HepG2 (cell line): ENCODE data around the gene ARHGAP22. TPM values are rescaled to one million over a fixed set of nuclear protein-coding genes. Genes with fewer than 3 reads are reported as not detected.

ENCODE experiments used
- ATAC-seq: fragments of 200-7000 bp; cut with Tn5 transposase; 3 replicates; pipeline ENCODE4 v1.9.1; 2020; ENCODE audit warnings: mild to moderate bottlenecking, moderate library complexity
- BruUV-seq: library from RNA; stranded (reverse); fragments of 400-500 nt; replicated peaks from 2 replicates; lab custom pipeline; 2021; lab: Mats Ljungman, UMichigan
- CTCF ChIA-PET: fragments of 300-600 bp; formaldehyde crosslinking; extraction: SDS; loops from one replicate; lab custom pipeline; 2021; ENCODE audit warnings: low total read pairs, inconsistent platforms, low intra/inter-chr PET ratio; lab: Yijun Ruan, JAX
- POLR2A ChIA-PET: fragments of 350-600 bp; sonication (Branson Sonifier 250); formaldehyde crosslinking; loops from one replicate; lab custom pipeline; 2020; ENCODE audit warnings: antibody characterized with exemption, inconsistent platforms; lab: Yijun Ruan, JAX
- DNase-seq: peaks from one replicate; pipeline ENCODE4 v3.0.0-alpha.2; 2015; ENCODE audit warnings: low spot score
- FAIRE-seq: peaks from 3 replicates; lab custom pipeline; 2011; peaks lifted over from hg19 to GRCh38; lab: Jason Lieb, UNC
- H2AFZ ChIP-seq: one replicate; pipeline ENCODE4 v1.6.1; 2011; ENCODE audit warnings: low read length, inconsistent platforms
- H3K27ac ChIP-seq: fragments of 300-600 bp; 3 replicates; pipeline ENCODE4 v1.8.0; 2011; ENCODE audit warnings: mixed run types, mild to moderate bottlenecking, mixed read lengths, low read length, inconsistent platforms; ENCODE audit not compliant: insufficient read depth; ENCODE audit errors: extremely low read length
- H3K27me3 ChIP-seq, 2 experiments: fragments of 200-600 bp in 1 of 2; 2 replicates in 1 of 2; 3 replicates in 1 of 2; pipeline versions ENCODE4 v1.6.0 to v1.8.0; 2011; ENCODE audit warnings: low read length in 2 of 2, mild to moderate bottlenecking in 2 of 2, moderate library complexity in 2 of 2, inconsistent platforms in 1 of 2; ENCODE audit not compliant: insufficient read depth in 2 of 2, control insufficient read depth in 1 of 2
- H3K36me3 ChIP-seq, 2 experiments: fragments of 200-600 bp in 1 of 2; replicated peaks in 1 of 2; 2 replicates in 1 of 2; 3 replicates in 1 of 2; pipeline versions ENCODE4 v1.5.1 to v1.8.0; 2011; ENCODE audit warnings: low read length in 2 of 2, inconsistent platforms in 1 of 2; ENCODE audit not compliant: insufficient read depth in 2 of 2, control insufficient read depth in 1 of 2
- H3K4me1 ChIP-seq: 2 replicates; pipeline ENCODE4 v1.5.1; 2012; ENCODE audit warnings: low read length, inconsistent platforms; ENCODE audit not compliant: insufficient read depth
- H3K4me2 ChIP-seq: 2 replicates; pipeline ENCODE4 v1.6.0; 2011; ENCODE audit warnings: low read depth, low read length, inconsistent platforms
- H3K4me3 ChIP-seq, 3 experiments: fragments of 200-600 bp in 1 of 3; sonication (generic), shearing (Covaris generic) in 1 of 3; replicated peaks in 1 of 3; 2 replicates each; pipeline ENCODE4 v1.5.1; 2011 to 2016; ENCODE audit warnings: low read length in 3 of 3, inconsistent platforms in 2 of 3, low read depth in 2 of 3, mild to moderate bottlenecking in 2 of 3, control low read depth in 1 of 3, mixed read lengths in 1 of 3; ENCODE audit not compliant: insufficient read depth in 1 of 3
- H3K79me2 ChIP-seq: one replicate; pipeline ENCODE4 v1.6.1; 2011; ENCODE audit warnings: low read length, inconsistent platforms; ENCODE audit not compliant: insufficient read depth
- H3K9ac ChIP-seq: 2 replicates; pipeline ENCODE4 v1.6.0; 2011; ENCODE audit warnings: mild to moderate bottlenecking, low read depth, low read length, inconsistent platforms; ENCODE audit not compliant: insufficient read depth
- H3K9me3 ChIP-seq: 2 replicates; pipeline ENCODE4 v1.5.1; 2012; ENCODE audit warnings: mild to moderate bottlenecking, low read length
- H4K20me1 ChIP-seq: 2 replicates; pipeline ENCODE4 v1.6.0; 2011; ENCODE audit warnings: inconsistent platforms, mild to moderate bottlenecking, low read length, moderate library complexity; ENCODE audit not compliant: insufficient read depth
- ATF2 ChIP-seq: sonication (generic); formaldehyde crosslinking; IDR thresholded peaks from 2 replicates; pipeline ENCODE4 v1.4.0; 2020; ENCODE audit warnings: missing genetic modification reagents
- BCL6 ChIP-seq: IDR thresholded peaks from 2 replicates; pipeline ENCODE4 v1.6.1; 2016; ENCODE audit warnings: missing genetic modification reagents, missing compliant biosample characterization
- BORCS8-MEF2B ChIP-seq: sonication (generic); formaldehyde crosslinking; IDR thresholded peaks from 2 replicates; pipeline ENCODE4 v1.8.0; 2022; ENCODE audit warnings: mild to moderate bottlenecking, missing genetic modification reagents
- FOSL2 ChIP-seq: sonication (generic); formaldehyde crosslinking; IDR thresholded peaks from 2 replicates; pipeline ENCODE4 v1.4.0; 2020; ENCODE audit warnings: missing genetic modification reagents
- HOXA3 ChIP-seq: sonication (generic); formaldehyde crosslinking; IDR thresholded peaks from 2 replicates; pipeline ENCODE4 v1.5.0; 2020; ENCODE audit warnings: missing genetic modification reagents
- IRF2 ChIP-seq: IDR thresholded peaks from 2 replicates; pipeline ENCODE4 v1.6.1; 2018; ENCODE audit warnings: missing genetic modification reagents, missing compliant biosample characterization
- PRDM15 ChIP-seq: sonication (generic); formaldehyde crosslinking; IDR thresholded peaks from 2 replicates; pipeline ENCODE4 v1.4.0; 2020; ENCODE audit warnings: missing genetic modification reagents
- RCOR2 ChIP-seq: IDR thresholded peaks from 2 replicates; pipeline ENCODE4 v1.6.1; 2016; ENCODE audit warnings: missing biosample characterization, missing genetic modification reagents
- SAP130 ChIP-seq: IDR thresholded peaks from 2 replicates; pipeline ENCODE4 v1.6.1; 2016; ENCODE audit warnings: low read depth
- SMARCE1 ChIP-seq: fragments of 450-650 bp; IDR thresholded peaks from 2 replicates; pipeline ENCODE4 v1.6.1; 2017; ENCODE audit warnings: borderline replicate concordance
- ZMAT5 ChIP-seq: sonication (generic); formaldehyde crosslinking; IDR thresholded peaks from 2 replicates; pipeline ENCODE4 v1.5.0; 2020; ENCODE audit warnings: mild to moderate bottlenecking, low read depth, missing genetic modification reagents, borderline replicate concordance
- ZNF460 ChIP-seq: sonication (generic); formaldehyde crosslinking; IDR thresholded peaks from 2 replicates; pipeline ENCODE4 v1.5.1; 2020; ENCODE audit warnings: missing genetic modification reagents, mild to moderate bottlenecking, borderline replicate concordance
- ZNF687 ChIP-seq: sonication (generic); formaldehyde crosslinking; IDR thresholded peaks from 2 replicates; pipeline ENCODE4 v1.5.1; 2020; ENCODE audit warnings: mild to moderate bottlenecking, missing genetic modification reagents, moderate library complexity
- WGBS: methylation state at CpG from one replicate; pipeline ENCODE4 v1.1.6; 2017; ENCODE audit warnings: low lambda C conversion rate; 5-methylcytosine and 5-hydroxymethylcytosine counted together
- in situ Hi-C: cut with HindIII; loops from 2 replicates; pipeline ENCODE4 v1.10.0; 2017; ENCODE audit warnings: low pct_unique_long_range_greater_than_20kb; ENCODE audit not compliant: extremely low pct_ligation_motif_present
- intact Hi-C: fragments of 100-400 bp; cut with micrococcal nuclease; formaldehyde crosslinking; loops from one replicate; pipeline ENCODE4 v1.10.0; 2022; ENCODE audit not compliant: unreplicated experiment
- polyA plus RNA-seq, 8 experiments: library from polyadenylated mRNA; depleted of rRNA in 3 of 8; stranded (reverse) in 7 of 8; unstranded in 1 of 8; fragments of >200 nt; fragmentation: Illumina TruSeq in 4 of 8; extraction: Trizol in 4 of 8; gene quantifications; 2 replicates each; pipeline versions ENCODE4 v1.2.1 to v1.2.3, GENCODE V29; 2011 to 2016; ENCODE audit warnings: low read depth in 4 of 8, missing spikeins in 1 of 8, mixed read lengths in 1 of 8; ENCODE audit not compliant: insufficient read depth in 1 of 8
- total RNA-seq, 5 experiments: library from RNA; depleted of rRNA; stranded (reverse); fragments of >200 nt; fragmentation: Illumina TruSeq; extraction: Trizol; gene quantifications; 2 replicates each; pipeline ENCODE4 v1.2.3, GENCODE V29; 2016; ENCODE audit warnings: low read depth in 1 of 5
- TF ChIP-seq, protein P1 (sequence below): sonication (generic); formaldehyde crosslinking; IDR thresholded peaks from 2 replicates; pipeline ENCODE4 v1.5.1; 2020; ENCODE audit warnings: mild to moderate bottlenecking, missing genetic modification reagents, borderline replicate concordance

The ARHGAP22 gene
- total and polyA plus RNA-seq, 2 of the 13 experiments (the other 11 are each of a cell fraction or from before 2014, with no cell fraction given) = 0.08 to 0.38 TPM

DNA sequence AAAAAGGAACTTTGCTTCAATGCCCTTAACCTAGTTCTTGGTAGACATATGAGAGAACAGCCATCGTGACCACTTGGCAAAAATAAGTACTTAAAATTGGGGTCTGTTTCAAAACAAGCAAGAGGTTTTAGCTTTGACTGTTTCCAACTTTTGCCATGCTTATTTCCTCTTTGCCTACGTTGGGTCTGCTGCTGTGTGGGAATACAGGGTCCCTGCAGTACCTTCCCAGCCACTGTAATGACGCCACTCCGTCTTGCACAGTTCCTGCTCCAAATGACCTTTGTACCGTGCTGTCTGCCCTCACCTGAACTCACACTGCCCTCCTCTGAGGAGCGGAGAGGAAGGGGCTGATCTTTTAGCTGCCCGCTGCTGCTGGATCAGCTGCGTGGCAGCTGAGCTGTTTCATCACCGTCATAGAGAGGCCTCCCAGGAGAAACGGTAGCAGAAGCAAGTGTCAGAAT, 165.3 kb downstream of the ARHGAP22 start:
- no peaks in the 10 kb centered on the region for H3K9me3 ChIP-seq
- H2AFZ ChIP-seq = no peak overlapping the region
- 5% methylated on average over 10 of the region's 10 CpGs for WGBS
- BruUV-seq = no TSS peak
- intact Hi-C loops (no loop called here), in situ Hi-C loops (no loop called here)
- no peaks in the 10 kb centered on the region; a peak in 1 of 5 replicates for H3K36me3 ChIP-seq
- ATAC-seq (peak; percentile 78), FAIRE-seq (peak; percentile 63), DNase-seq (peak; percentile 65)
- ChIA-PET CTCF (no interaction called here), POLR2A (no interaction called here)
- H3K4me3 ChIP-seq = no peak overlapping the region; a peak in 1 of 6 replicates
- H3K4me1 ChIP-seq = peaks cover 19% of the 10 kb centered on the region
- H3K27ac ChIP-seq = no peak overlapping the region
- no peaks in the 10 kb centered on the region for H3K27me3 ChIP-seq
- H3K9ac ChIP-seq = no peak overlapping the region
- no peaks in the 10 kb centered on the region for H3K79me2 ChIP-seq
- no peaks in the 10 kb centered on the region for H4K20me1 ChIP-seq
- peak overlapping the region; percentile 58 for H3K4me2 ChIP-seq
- TF ChIP-seq BCL6 (CRISPR knock-in tag) (peak; percentile 40; the same call in 1 of the 2 replicates), ZMAT5 (CRISPR knock-in tag) (no peak), ZNF460 (no peak), HOXA3 (CRISPR knock-in tag) (peak; percentile 66), ZNF687 (peak; percentile 35; the same call in 1 of the 2 replicates), FOSL2 (CRISPR knock-in tag) (peak; percentile 64), SAP130 (CRISPR knock-in tag) (peak; percentile 51; the same call in 1 of the 2 replicates), PRDM15 (CRISPR knock-in tag) (no peak), IRF2 (CRISPR knock-in tag) (0 out of 2 replicates have a peak, but pooled peaks have one; percentile 24), BORCS8-MEF2B (CRISPR knock-in tag) (peak; percentile 50; the same call in 1 of the 2 replicates), ATF2 (CRISPR knock-in tag) (0 out of 2 replicates have a peak, but pooled peaks have one; percentile 29), SMARCE1 (no peak), RCOR2 (CRISPR knock-in tag) (no peak)
- TF ChIP-seq, protein P1, sequence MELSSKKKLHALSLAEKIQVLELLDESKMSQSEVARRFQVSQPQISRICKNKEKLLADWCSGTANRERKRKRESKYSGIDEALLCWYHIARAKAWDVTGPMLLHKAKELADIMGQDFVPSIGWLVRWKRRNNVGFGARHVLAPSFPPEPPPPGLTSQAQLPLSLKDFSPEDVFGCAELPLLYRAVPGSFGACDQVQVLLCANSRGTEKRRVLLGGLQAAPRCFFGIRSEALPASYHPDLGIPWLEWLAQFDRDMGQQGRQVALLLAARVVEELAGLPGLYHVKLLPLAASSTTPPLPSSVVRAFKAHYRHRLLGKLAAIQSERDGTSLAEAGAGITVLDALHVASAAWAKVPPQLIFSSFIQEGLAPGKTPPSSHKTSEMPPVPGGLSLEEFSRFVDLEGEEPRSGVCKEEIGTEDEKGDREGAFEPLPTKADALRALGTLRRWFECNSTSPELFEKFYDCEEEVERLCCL (CRISPR knock-in tag) = no peak
